Cortex of kidney (tissue), 1 donor: ENCODE data around the gene C16orf89.
"Not testable (repeated sequence)": the region's sequence is repeated elsewhere in the genome, so short reads cannot be mapped to it uniquely, and the experiment has no call there.

ENCODE experiments used
- DNase-seq: peaks from one replicate; lab custom pipeline; 2025; lab: John Stamatoyannopoulos, UW

Gene C16orf89

DNA sequence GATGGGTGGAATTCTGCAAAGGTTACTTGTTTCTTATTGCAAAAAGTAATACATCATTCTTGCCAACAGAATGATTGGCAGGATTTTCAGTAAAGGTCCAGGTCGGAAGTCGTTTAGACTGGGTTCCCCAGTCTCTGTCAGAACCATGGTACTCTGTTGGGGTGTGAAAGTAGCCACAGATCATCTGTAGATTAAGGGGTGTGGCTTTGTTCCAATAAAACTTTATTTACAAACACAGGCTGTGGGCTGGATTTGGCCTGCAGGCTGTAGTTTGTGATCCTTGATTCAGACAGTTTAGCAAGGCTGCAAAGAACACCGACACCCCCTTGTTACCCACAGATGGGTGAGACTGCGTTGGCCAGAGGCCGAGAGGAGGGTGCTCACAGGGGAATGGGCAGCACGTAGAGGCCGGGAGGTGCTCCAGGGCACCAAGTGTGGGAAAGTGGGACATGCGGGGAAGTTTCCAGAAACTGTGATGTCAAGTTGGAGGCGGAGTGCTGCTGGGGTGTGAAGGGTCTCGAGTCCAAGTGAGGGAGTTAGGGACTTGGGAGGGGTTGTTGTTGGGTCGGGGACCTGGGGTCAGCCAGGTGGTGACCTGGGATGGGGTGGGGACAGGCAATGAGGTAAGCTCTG lies 18.5 kb upstream of the C16orf89 start:
- not testable (repeated sequence) for DNase-seq

DNA sequence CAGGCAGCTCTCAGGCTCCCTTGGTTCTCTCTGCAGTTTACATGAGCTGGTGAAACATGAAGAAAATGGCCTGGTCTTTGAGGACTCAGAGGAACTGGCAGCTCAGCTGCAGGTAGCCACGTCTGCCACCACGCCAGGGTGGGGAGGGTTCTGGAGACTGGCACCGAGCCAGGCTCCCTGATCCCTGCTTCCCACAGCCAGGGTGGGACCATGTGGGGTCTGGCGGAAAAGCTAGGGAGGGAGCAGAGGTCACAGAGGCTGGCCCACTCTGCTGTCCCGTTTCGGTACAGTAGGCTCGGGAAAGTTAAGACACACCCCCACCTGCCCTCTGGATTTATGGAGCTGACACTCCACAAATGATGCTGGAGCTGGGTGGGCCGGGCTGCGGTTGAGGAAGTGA lies 17.9 kb upstream of the C16orf89 start:
- DNase-seq = not testable (repeated sequence)

DNA sequence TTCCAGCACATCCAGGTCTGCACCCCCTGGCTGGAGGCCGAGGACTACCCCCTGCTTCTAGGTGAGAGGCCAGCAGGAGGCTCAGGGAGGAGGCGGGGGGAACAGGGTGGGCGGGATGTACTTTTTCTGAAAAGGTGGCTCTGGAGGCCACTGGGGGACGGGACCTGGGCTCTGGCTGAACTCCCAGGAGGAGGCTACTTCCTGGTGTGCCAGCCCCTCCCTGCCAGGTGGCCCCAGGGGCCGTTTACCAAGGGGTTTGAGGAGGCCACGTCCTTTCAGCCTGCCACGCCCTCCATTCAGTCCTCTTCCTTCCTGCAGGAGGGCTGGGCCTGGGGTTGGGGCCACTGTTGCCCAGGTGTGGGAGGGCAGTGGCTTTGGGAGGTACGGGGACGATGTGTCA lies 15.2 kb upstream of the C16orf89 start:
- DNase-seq = not testable (repeated sequence)

DNA sequence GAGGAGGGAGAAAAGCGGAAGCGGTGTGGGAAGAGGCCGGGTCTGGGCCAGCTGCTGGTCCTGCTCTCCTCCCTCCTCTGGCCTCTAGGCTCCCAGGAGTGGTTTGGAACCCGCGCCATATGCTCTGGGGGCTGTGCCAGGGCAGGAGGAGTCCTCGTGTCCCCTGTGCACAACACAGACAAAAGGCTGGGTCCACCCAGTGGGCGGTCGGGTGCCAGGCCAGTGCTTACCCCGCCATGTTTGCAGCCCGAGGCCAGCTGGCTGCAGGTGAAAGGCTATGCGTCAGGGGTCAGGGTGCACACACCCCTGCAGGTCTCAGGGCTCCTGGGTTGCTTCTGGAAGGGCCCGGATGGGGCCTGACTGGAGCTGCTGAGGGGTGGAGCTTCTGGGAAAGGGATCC lies 14.7 kb upstream of the C16orf89 start:
- DNase-seq = not testable (repeated sequence)

DNA sequence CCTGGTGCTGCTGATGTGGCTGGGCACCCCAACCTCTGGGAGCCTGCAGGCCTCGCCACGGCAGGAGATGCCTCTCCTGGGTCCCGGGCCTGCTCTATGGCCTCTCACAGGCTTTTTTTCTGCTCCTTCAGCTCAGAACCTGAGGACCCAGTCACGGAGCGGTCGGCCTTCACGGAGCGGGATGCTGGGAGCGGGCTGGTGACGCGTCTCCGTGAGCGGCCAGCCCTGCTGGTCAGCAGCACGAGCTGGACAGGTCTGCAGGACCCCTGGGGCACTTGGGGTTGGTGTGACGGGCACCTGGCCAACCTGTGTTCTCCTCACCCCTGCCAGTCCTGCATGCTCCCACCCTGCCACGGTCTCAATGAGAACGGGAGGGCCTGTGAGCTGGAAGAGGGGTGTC lies 12.9 kb upstream of the C16orf89 start:
- DNase-seq = no peak

DNA sequence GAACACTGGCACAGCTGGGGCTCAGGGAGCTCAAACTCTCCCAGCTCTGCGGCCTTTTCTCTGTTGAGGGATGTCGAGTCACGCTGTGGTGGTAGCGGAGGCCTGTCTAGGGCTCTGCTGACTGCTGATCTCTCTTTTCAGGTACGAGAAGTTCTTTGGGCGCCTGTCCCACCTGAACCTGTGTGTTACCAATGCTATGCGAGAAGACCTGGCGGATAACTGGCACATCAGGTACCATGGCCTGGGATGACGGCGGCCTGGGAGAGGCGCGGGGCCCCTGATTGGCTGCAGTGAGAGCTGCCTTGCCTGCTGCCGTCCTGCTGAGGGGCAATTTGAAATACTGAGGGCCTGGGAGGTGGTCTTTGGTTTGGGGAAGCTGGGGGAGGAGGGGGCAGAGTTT lies 11.5 kb upstream of the C16orf89 start:
- DNase-seq = no peak

DNA sequence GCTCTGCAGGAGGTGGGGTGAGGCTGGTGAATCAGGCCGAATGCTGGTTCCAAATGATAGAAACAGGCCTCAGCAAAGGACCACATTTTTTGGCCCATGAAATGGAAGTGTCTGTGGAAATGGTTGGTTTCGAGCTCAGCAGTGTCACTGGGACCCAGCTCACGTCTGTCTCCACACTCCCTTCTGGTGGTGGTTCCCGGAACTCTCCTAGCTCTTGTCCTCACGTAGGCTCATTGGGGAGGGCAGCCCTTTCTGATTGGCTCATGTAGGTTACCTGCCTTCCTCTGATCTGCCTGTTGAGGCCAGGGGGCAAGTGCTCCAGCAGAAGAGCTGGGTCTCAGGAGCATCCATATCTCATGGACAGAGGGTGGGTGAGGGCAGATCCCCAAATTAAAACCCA lies 9.9 kb upstream of the C16orf89 start:
- DNase-seq = no peak

DNA sequence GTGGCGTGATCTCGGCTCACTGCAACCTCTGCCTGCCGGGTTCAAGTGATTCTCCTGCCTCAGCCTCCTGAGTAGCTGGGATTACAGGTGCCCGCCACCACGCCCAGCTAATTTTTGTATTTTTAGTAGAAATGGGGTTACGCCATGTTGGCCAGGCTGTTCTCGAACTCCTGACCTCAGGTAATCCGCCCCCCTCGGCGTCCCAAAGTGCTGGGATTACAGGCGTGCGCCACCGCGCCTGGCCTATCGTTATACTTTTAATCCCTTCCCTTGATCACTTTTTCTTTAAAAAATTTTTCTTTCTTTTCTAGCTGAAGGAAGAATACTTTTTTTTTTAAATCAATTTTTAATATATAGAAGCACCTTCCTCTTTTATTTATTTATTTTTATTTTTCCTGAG lies 8.0 kb upstream of the C16orf89 start:
- DNase-seq = not testable (repeated sequence)

DNA sequence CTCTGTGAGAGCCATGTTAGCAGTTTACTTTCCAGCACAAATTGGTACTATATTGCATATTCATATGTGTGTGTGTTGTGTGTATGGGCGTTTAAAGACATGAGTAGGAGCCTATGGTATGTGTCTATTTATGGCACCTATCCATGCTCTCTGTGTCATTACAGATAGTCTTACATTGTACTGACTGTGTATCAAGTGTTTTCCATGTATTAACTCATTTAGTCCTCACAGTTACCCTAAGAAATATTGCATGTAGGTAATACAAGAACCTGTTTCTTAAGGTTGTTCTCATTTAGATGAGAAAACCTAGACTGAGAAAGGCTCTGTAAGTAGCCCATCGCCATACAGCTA lies 7.5 kb upstream of the C16orf89 start:
- no peak for DNase-seq

DNA sequence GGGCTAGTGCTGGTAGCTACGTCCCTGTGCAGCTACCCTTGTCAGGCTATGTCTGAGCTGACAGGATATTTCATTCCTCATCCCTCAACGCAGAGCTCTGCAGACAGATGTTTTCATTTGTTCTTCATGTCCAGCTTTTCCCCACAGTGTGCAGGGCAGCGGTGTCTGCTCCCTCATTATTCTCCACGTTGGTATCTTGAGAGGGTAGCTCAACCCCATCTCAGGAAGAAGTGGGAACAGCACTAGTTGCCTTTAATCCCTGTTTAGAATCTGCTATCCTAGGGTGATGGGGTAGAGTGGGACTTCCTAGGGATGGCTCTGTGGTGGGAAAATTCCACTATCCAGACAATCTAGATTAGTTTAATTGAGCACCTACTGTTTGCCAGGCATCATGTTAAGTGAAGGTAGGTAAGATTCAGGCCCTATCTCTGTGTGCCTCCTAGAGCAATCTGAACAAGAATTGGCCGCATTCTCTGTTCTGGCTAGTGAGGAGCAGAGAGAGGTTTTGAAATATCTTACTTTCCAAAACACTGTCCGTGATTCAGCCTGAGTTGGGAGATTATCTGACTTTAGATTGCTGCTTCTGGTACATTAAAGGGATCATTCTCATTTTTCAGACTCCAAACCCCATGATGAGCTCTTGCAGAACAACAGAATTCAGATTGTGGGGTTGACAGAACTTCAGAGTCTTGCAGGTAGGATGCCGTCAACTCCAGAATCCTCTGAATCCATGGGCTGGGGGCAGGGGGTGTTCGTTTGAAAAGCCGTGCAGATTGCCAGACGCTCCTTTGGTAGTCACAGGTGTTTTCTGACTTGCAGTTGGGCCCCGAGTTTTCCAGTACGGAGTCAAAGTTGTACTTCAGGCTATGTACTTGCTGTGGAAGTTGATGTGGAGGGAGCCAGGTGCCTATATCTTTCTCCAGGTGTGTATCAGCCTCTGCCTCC lies 6.8 kb upstream of the C16orf89 start:
- DNase-seq = no peak

DNA sequence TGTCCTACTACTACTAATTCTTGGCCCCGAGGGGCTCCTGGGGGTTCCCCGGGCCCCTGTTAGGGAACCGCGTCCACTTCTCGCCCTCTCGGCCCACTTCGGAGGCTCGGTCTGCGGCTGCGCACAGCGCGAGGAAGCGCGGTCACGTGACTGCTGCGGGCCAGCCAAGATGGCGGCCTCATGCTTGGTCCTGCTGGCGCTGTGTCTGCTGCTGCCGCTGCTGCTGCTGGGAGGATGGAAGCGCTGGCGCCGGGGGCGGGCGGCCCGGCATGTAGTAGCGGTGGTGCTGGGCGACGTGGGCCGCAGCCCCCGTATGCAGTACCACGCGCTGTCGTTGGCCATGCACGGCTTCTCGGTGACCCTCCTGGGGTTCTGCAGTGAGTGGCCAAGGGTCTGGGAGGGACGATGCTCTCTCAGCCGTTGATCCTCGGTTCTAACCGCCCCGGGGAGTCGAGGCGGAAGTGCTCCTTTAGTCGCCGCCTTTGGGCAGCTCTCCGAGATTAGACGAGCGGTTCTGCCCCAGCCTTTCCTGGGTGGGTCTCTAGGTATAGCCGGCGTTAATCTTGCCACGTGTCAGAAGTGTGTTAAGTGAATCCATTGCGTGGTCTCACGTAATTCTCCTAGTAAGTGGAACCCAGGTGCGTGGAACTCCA lies 6.1 kb upstream of the C16orf89 start, which contains the start of gene ALG1:
ALG1 (plus strand) TSS at position 163 of the 653 bp plus-strand sequence; CDS start at position 170, 7 bp downstream.
- no peak for DNase-seq

DNA sequence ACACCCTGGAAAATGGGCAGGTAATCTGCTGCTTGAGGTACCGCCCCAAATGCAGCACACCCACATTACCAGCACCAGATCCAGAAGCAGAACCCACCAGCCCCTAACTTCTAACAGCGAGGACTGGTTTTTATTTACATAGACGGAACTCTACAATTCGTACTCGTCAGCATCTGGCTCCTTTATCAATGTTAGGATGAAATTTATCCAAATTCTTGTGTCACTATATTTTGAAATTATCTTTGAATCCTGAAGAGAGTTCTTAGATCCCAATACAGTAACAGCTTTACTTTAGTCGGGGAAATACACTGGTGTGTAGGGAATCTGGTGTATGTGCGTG lies 5.6 kb upstream of the C16orf89 start:
- DNase-seq = no peak

DNA sequence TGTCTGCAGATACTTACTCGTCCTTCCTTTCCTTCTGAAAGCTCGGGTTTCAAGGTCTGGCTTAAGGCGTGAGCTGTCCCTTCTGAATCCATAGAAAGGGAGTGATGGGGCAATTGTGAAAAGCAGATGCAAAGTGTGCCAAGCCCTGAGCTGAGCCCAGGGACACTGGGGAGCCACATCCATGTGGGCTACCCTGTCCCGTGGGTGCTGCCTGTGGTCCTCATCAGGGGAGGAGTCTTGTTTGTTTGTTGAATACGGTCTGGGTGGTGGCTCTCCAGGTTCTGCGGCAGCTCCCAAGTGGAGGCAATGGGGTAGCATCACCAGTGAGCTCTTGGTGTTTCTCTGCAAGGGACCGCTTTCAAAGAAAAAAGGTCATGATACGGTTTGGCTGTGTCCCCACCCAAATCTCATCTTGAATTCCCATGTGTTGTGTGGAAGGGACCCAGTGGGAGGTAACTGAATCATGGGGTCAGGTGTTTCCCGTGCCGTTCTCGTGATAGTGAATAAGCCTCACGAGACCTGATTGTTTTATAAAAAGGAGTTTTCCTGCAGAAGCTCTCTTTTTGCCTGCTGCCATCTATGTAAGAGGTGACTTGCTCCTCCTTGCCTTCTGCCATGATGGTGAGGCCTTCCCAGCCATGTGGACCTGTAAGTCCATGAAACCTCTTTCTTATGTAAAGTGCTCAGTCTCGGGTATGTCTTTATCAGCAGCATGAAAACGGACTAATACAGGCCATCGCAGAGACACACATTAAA lies 4.9 kb upstream of the C16orf89 start:
- DNase-seq = no peak

DNA sequence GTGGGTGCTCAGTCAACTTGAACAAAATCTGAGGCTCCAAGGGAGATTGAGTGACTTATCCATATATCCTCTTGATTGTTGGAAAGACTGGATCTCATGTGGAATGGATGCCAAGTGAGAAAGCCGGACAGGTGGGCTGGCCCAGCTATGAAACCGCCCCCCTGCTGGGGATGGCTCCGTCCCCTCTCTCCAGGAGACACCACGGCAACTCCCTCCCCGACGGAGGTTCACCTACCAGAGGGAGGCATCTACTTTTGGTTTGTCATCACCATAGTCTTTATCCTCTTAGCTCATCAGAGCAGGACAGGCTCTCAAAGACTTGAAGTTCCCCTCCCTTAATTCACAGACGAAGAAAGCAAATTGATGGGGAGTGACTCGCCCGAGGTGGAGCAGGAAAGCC lies 4.1 kb upstream of the C16orf89 start:
- no peak for DNase-seq

DNA sequence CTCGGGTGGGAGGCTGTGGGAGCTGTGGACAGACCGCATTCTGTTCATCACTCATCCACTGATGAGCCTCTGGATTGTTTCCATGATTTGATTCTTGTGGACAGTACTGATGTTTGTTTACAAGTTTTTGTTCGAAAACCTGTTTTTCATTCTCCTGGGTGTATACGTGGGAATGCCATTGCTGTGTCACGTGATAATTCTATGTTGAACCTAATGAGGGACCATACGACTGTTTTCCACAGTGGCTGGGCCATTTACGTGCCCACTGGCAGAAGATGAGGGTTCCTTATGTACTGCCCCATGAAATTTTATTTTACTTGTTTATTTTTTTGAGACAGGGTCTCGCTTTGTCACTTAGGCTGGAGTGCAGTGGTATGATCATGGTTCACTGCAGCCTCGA lies 3.3 kb upstream of the C16orf89 start:
- no peak for DNase-seq

DNA sequence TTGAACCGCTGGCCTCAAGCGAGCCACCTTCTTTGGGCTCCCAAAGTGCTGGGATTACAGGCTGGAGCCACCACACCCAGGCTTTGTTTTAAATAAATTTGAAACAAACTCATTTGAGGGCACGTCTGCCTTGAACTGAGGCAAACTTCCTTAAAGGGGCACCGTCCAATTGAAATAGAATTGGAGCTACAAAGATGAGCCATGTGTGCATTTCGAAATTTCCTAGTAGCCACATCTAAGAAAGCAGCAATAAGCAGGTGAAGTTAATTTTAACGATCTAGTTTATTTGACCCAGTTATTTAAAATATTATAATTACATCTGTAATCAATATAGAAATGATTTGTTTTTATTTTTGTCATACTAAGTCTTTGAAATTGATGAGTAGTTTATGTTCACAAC lies 755 bp upstream of the C16orf89 start:
- no peak for DNase-seq

DNA sequence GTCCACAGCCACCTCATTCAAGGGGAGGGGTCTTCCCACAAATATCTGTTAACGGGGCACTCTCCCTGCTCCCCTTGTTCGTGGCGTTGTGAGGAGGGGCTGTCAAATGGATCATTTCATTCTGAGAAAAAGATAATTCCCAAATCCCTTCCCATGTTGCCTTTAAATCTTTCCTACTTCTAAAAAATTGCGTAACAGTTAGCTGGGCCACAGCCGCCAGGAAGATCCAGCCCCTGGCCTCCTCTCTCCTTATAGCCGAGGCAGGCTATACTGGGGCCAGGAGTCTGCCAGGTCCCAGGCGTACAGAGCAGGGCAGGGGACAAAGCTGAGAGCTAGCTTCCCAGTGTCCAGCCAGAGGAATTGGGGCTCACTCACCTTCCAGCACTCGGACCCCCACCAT lies 430 bp downstream of the C16orf89 start:
- no peak for DNase-seq

DNA sequence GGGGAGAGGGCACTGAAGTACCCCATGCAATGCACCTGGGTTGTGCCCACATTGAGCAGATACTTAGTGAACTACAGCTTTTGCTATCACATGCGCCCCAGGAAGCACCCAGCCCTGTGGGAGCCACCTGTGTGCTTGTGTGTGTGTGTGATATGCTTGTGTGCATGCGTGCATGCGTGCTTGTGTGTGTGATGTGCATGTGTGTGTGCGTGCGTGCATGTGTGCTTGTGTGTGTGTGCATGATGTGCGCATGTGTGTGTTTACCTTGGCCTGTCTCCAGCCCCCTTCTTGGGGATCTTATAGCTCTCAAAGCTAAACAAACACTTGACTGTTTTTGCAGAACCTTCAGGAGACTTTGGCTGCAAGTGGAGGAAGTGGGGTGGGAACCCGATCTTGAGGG lies 841 bp downstream of the C16orf89 start:
- DNase-seq = no peak

DNA sequence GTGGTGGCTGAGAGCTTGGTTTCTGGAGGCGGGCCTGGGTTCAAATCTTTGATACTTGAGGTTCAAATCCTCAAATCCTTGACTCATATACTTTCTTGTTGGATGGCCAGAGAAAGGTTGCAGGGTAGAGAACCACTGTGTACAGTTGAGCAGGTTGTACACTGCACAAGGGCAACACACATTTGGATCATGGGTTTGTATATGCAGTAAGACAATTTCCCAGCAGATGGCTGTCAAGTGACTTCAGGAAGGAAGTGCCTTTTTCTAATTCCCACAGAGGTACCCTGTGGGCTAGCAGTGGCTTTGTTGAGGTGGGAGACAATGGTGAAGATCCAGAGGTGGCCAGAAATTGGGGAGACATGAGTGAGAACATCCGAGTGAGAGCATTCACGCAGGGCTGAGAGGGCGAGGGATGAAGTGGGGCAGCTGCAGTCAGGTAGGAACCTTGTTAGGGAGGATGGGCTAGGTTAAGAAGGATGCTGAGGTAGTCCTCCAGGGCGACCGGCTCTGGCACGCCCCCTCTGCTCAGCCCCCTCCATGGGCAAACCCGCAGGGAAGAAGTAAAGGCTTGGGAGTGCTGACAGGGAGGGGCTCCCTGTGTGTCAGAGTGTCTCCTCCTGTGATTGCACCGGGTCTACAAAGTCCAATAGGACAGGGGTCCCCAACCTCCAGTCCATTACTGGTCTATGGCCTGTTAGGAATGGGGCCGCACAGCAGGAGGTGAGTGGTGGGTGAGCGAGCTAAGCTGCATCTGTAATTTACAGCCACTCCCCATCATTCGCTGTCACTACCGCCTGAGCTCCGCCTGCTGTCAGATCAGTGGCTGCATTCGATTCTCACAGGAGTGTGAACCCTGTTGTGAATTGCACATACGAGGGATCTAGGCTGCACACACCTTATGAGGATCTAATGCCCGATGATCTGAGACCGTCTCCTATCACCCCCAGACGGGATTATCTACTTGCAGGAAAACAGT lies 2.7 kb downstream of the C16orf89 start:
- no peak for DNase-seq

DNA sequence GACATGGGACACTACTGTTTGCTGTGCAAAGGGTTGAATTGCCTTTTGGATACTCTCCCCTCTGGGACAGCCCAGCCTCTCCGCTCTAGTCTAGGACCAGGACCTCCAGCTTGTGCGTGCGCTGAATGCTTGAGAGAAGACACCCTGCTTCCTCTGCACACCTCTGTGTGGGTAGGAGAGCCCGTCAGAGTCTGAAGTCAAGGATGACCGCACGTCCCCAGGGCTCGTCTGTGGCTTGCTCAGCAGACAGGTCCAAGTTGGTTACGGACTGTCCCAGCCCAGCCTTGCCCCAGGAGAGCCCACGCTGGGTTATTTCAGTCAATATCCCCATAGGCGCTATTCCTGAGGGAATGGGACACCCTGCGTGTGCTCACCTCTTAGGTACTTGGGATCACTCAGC lies 3.7 kb downstream of the C16orf89 start:
- no peak for DNase-seq

DNA sequence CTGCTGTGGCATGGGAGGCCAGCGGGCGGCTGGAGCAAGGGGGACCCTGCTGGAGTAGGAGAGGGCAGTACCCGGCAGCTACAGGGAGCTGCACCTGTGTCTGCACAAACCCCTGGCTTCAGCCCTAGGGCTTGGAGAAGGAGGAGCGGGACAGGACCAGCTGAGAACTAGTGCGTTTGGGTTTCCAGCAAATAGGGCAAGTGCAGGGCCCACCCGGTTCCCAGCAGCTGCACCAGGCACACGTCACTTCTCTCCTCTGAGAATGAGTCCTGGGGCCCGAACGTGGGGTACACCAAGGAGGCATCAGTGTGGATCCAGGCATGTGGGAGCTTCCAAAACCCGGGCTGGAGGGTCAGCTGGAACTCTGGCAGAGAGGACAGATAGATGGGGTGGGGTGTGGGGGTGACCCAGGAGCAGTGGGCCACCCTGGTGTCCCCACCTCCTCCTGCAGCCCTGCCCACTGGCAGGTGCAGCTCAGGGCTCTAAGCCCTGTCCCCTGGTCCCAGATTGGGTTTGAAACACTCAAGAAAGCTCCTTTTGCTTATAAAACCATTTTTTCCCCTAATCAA lies 5.6 kb downstream of the C16orf89 start:
- no peak for DNase-seq
